IPS-18a (cell line): ENCODE measurements around the gene GMDS.

ENCODE experiments used
- H3K27ac ChIP-seq: one replicate; pipeline ENCODE4 v1.5.1; 2013; ENCODE audit warnings: low read length
- H3K27me3 ChIP-seq: one replicate; pipeline ENCODE4 v1.6.1; 2013; ENCODE audit warnings: mild to moderate bottlenecking, low read length; ENCODE audit not compliant: control insufficient read depth, insufficient read depth
- H3K36me3 ChIP-seq: one replicate; pipeline ENCODE4 v1.6.1; 2013; ENCODE audit warnings: low read depth, low read length; ENCODE audit not compliant: control insufficient read depth
- H3K4me1 ChIP-seq: one replicate; pipeline ENCODE4 v1.6.1; 2013; ENCODE audit warnings: low read depth, low read length; ENCODE audit not compliant: control insufficient read depth
- H3K4me3 ChIP-seq: one replicate; pipeline ENCODE4 v1.5.1; 2013; ENCODE audit warnings: low read length
- H3K9ac ChIP-seq: one replicate; pipeline ENCODE4 v1.6.1; 2013; ENCODE audit warnings: mild to moderate bottlenecking, low read length, moderate library complexity
- H3K9me3 ChIP-seq: one replicate; pipeline ENCODE4 v1.6.1; 2013; ENCODE audit warnings: low read depth, low read length; ENCODE audit not compliant: control insufficient read depth

GMDS gene

GRCh38 chr6:2038092-2038491 is 207.3 kb downstream of the GMDS start:
- Histone ChIP-seq H3K9ac (no peak overlapping the region), H3K9me3 (no peaks in the 10 kb centered on the region), H3K27ac (no peak overlapping the region), H3K36me3 (no peaks in the 10 kb centered on the region), H3K4me1 (no peaks in the 10 kb centered on the region), H3K4me3 (no peak overlapping the region), H3K27me3 (no peaks in the 10 kb centered on the region)

GRCh38 chr6:2037237-2037926 is 208.0 kb downstream of the GMDS start:
- no peaks in the 10 kb centered on the region for H3K36me3 ChIP-seq
- no peaks in the 10 kb centered on the region for H3K9me3 ChIP-seq
- no peak overlapping the region for H3K27ac ChIP-seq
- H3K27me3 ChIP-seq: no peaks in the 10 kb centered on the region
- no peak overlapping the region for H3K9ac ChIP-seq
- no peaks in the 10 kb centered on the region for H3K4me1 ChIP-seq
- H3K4me3 ChIP-seq: no peak overlapping the region

GRCh38 chr6:2036710-2037023 is 208.7 kb downstream of the GMDS start:
- no peak overlapping the region for H3K9ac ChIP-seq
- H3K4me3 ChIP-seq: no peak overlapping the region
- no peak overlapping the region for H3K27ac ChIP-seq
- H3K36me3 ChIP-seq: no peaks in the 10 kb centered on the region
- H3K4me1 ChIP-seq: no peaks in the 10 kb centered on the region
- H3K27me3 ChIP-seq: no peaks in the 10 kb centered on the region
- H3K9me3 ChIP-seq: no peaks in the 10 kb centered on the region

- no peaks in the 10 kb centered on the region for H3K27me3 ChIP-seq
Observed at GRCh38 chr6:2035826-2036709, 209.3 kb downstream of the GMDS start.

GRCh38 chr6:2035046-2035445 is 210.4 kb downstream of the GMDS start:
- Histone ChIP-seq H3K9ac (no peak overlapping the region), H3K4me3 (no peak overlapping the region), H3K36me3 (no peaks in the 10 kb centered on the region), H3K4me1 (peaks cover 16% of the 10 kb centered on the region), H3K9me3 (no peaks in the 10 kb centered on the region), H3K27ac (no peak overlapping the region), H3K27me3 (no peaks in the 10 kb centered on the region)

More at GRCh38 chr6:2035826-2036709, 209.3 kb downstream of the GMDS start:
- Histone ChIP-seq H3K27ac (no peak overlapping the region), H3K36me3 (no peaks in the 10 kb centered on the region), H3K9me3 (no peaks in the 10 kb centered on the region), H3K4me3 (no peak overlapping the region), H3K4me1 (peaks cover 5% of the 10 kb centered on the region), H3K9ac (no peak overlapping the region)

GRCh38 chr6:2034256-2034655 is 211.1 kb downstream of the GMDS start:
- Histone ChIP-seq H3K27me3 (no peaks in the 10 kb centered on the region), H3K36me3 (no peaks in the 10 kb centered on the region), H3K4me1 (peaks cover 17% of the 10 kb centered on the region), H3K27ac (no peak overlapping the region), H3K9me3 (no peaks in the 10 kb centered on the region), H3K9ac (no peak overlapping the region), H3K4me3 (no peak overlapping the region)

- Histone ChIP-seq H3K4me1 (peaks cover 19% of the 10 kb centered on the region), H3K27ac (no peak overlapping the region), H3K4me3 (no peak overlapping the region), H3K27me3 (no peaks in the 10 kb centered on the region), H3K9me3 (no peaks in the 10 kb centered on the region), H3K9ac (no peak overlapping the region), H3K36me3 (no peaks in the 10 kb centered on the region)
Observed at GRCh38 chr6:2033544-2033943, 211.9 kb downstream of the GMDS start.

- Histone ChIP-seq H3K27ac (no peak overlapping the region), H3K9me3 (no peaks in the 10 kb centered on the region), H3K27me3 (no peaks in the 10 kb centered on the region), H3K4me1 (peaks cover 29% of the 10 kb centered on the region), H3K9ac (no peak overlapping the region), H3K4me3 (no peak overlapping the region), H3K36me3 (no peaks in the 10 kb centered on the region)
Observed at GRCh38 chr6:2030682-2031244, 214.6 kb downstream of the GMDS start.

- no peak overlapping the region for H3K27ac ChIP-seq
- H3K9ac ChIP-seq: no peak overlapping the region
- H3K9me3 ChIP-seq: no peaks in the 10 kb centered on the region
- no peaks in the 10 kb centered on the region for H3K27me3 ChIP-seq
- H3K36me3 ChIP-seq: no peaks in the 10 kb centered on the region
- peaks cover 29% of the 10 kb centered on the region for H3K4me1 ChIP-seq
- no peak overlapping the region for H3K4me3 ChIP-seq
Observed at GRCh38 chr6:2029952-2030351, 215.5 kb downstream of the GMDS start.

- H3K4me1 ChIP-seq: peaks cover 29% of the 10 kb centered on the region
- no peak overlapping the region for H3K9ac ChIP-seq
- no peaks in the 10 kb centered on the region for H3K9me3 ChIP-seq
Observed at GRCh38 chr6:2029130-2029794, 216.1 kb downstream of the GMDS start.

GRCh38 chr6:2028457-2029038 is 216.9 kb downstream of the GMDS start:
- Histone ChIP-seq H3K4me1 (peaks cover 29% of the 10 kb centered on the region), H3K4me3 (no peak overlapping the region), H3K27me3 (no peaks in the 10 kb centered on the region), H3K9ac (no peak overlapping the region), H3K9me3 (no peaks in the 10 kb centered on the region), H3K36me3 (no peaks in the 10 kb centered on the region), H3K27ac (no peak overlapping the region)

More at GRCh38 chr6:2029130-2029794, 216.1 kb downstream of the GMDS start:
- Histone ChIP-seq H3K27me3 (no peaks in the 10 kb centered on the region), H3K27ac (no peak overlapping the region), H3K4me3 (no peak overlapping the region), H3K36me3 (no peaks in the 10 kb centered on the region)
